ENCODE results near the gene SORL1.

- no peak for TF ChIP-seq CTCF (IDR thresholded peaks at IDR 0.05)
- no peak for TF ChIP-seq POLR2A (IDR thresholded peaks at IDR 0.05)
- TF ChIP-seq EP300 (IDR thresholded peaks at IDR 0.05): no peak
- TF ChIP-seq POLR2AphosphoS5 (IDR thresholded peaks at IDR 0.05): no peak
These were observed 39.3 kb upstream of the SORL1 start for GRCh38 chr11:121412711-121413415.

Measured in suprapubic skin (tissue), 4 donors.